HPDE6-E6E7 (cell line): Measurements from ENCODE around the gene FXYD7.

Source experiments
- DNase-seq: peaks from one replicate; pipeline ENCODE4 v3.0.0; 2011; ENCODE audit warnings: missing footprints; ENCODE audit errors: extremely low spot score

FXYD7 gene

GRCh38 chr19:35199481-35199880 is 56.4 kb downstream of the FXYD7 start:
- DNase-seq: no peak

GRCh38 chr19:35202722-35203688 is 60.0 kb downstream of the FXYD7 start:
- no peak for DNase-seq
